H1 (cell line): ENCODE measurements around the gene CSNK2B. TPM values are rescaled to one million over a fixed set of nuclear protein-coding genes. Genes with fewer than 3 reads are reported as not detected.

Experiments used
- CHD7 ChIP-seq: fragments of 300-600 bp; sonication (generic); IDR thresholded peaks from 2 replicates; pipeline ENCODE4 v1.7.1; 2012; ENCODE audit warnings: low read length, moderate library complexity, mild to moderate bottlenecking, inconsistent platforms; ENCODE audit not compliant: insufficient replicate concordance
- CTCF ChIP-seq, 3 experiments: IDR thresholded peaks; 1 replicate in 2 of 3; 2 replicates in 1 of 3; pipeline versions ENCODE4 v1.5.1 to v1.6.1; 2011; ENCODE audit warnings: low read length in 3 of 3, mild to moderate bottlenecking in 3 of 3, inconsistent platforms in 2 of 3, low read depth in 1 of 3, moderate library complexity in 1 of 3; ENCODE audit not compliant: insufficient read depth in 1 of 3; ENCODE audit errors: control extremely low read depth in 1 of 3
- POLR2A ChIP-seq, 2 experiments: IDR thresholded peaks; 1 replicate in 1 of 2; 2 replicates in 1 of 2; pipeline ENCODE4 v1.6.1; 2011; ENCODE audit warnings: low read depth in 2 of 2, low read length in 2 of 2, mild to moderate bottlenecking in 2 of 2; ENCODE audit errors: control extremely low read depth in 1 of 2
- RAD21 ChIP-seq, 2 experiments: IDR thresholded peaks in 1 of 2; conservative IDR thresholded peaks in 1 of 2; 2 replicates each; pipeline ENCODE4 v1.6.1; 2011; ENCODE audit warnings: low read depth in 2 of 2, low read length in 2 of 2, improper control_type of control experiment in 1 of 2, inconsistent platforms in 1 of 2, mild to moderate bottlenecking in 1 of 2, moderate library complexity in 1 of 2
- TAF7 ChIP-seq: optimal IDR thresholded peaks from 2 replicates; pipeline ENCODE3; 2011; ENCODE audit warnings: low read depth, mild to moderate bottlenecking, inconsistent platforms, low read length, moderate library complexity, borderline replicate concordance
- polyA plus RNA-seq, 7 experiments: library from polyadenylated mRNA; depleted of rRNA in 3 of 7; stranded (reverse) in 5 of 7; unstranded in 2 of 7; fragments of >200 nt in 5 of 7; fragments of 200-250 nt in 2 of 7; gene quantifications; 1 replicate in 5 of 7; 2 replicates in 1 of 7; 4 replicates in 1 of 7; pipeline versions ENCODE4 v1.2.1 to v1.2.3, GENCODE V29; 2011 to 2013; ENCODE audit warnings: missing spikeins in 2 of 7, mixed read lengths in 2 of 7
- total RNA-seq: library from RNA; stranded (reverse); fragmentation: NEBNext Ultra II Directional; extraction: Animal tissue kit (Norgen Biotek cat#: 25700); gene quantifications from 2 replicates; pipeline ENCODE4 v1.2.1, GENCODE V29; 2021

CSNK2B gene
- total and polyA plus RNA-seq, 2 of the 8 experiments (the other 6 are each of a cell fraction or from before 2014, with no cell fraction given): 169 to 208 TPM

GRCh38 chr6:31708224-31708623 lies 42.3 kb downstream of the CSNK2B start (continued):
- no peak for TF ChIP-seq RAD21 (IDR thresholded peaks at IDR 0.05 in 1 of 2, conservative IDR thresholded peaks at IDR 0.05 in 1 of 2; ENCODE audit: low read depth in 2 of 2, low read length in 2 of 2)
- TF ChIP-seq TAF7: no peak
- no peak for TF ChIP-seq POLR2A (IDR thresholded peaks at IDR 0.05; ENCODE audit: control extremely low read depth in 1 of 2, low read depth in 2 of 2, low read length in 2 of 2)
- TF ChIP-seq CTCF (IDR thresholded peaks at IDR 0.05; ENCODE audit: control extremely low read depth in 1 of 3, insufficient read depth in 1 of 3, low read depth in 1 of 3, low read length in 3 of 3): no peak
- TF ChIP-seq CHD7: no peak
